ENCODE measurements around the gene SDC3.
"Not testable (repeated sequence)": the region's sequence is repeated elsewhere in the genome, so short reads cannot be mapped to it uniquely, and the experiment has no call there.

The SDC3 gene

DNA sequence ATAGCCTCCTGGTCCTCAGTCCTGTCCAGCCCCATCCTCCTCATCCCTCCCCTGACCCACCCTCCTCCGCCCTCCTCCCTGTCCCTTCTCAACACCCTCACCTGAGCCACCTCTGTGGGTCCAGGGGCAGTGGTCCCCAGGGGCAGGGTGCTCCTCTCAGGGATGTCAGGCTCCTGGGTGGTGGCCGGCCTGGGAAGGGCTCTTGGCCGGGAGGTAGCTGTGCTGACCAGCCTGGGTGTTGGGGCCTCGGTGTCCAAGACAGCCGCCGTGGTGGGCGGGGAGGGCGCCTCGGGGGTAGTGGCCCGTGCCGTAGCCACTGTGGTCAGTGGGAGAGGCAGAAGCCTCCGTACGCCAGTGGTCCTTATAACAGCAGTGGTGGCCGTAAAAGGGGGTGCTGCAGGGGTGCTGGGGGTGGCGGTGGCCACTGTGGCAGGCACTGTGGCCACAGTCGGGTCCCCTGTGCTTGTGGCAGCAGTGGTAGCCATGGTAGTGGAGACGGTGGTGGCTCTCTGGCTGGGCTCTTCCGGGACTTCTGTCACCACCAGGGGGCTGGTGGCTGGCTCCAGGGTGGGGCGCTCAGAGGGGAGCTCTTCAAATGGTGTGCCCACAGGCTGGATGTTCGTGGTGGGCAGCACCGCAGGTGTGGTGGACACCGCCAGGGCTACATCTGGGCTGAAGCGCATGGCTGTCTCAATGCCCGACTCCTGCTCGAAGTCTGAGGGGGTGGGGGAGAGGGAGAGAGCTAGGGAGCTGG lies 31.9 kb downstream of the SDC3 start:
- Histone ChIP-seq H3K4me3 (ENCODE audit: low read length) (no peak overlapping the region), H3K27ac (ENCODE audit: low read length) (no peak overlapping the region), H3K36me3 (ENCODE audit: insufficient read depth, low read depth, low read length) (0 out of 2 replicates have a peak, but pooled peaks cover 2% of the 10 kb centered on the region), H3K9me3 (ENCODE audit: insufficient read depth, low read depth, low read length) (no peaks in the 10 kb centered on the region), H3K4me1 (ENCODE audit: insufficient read depth, low read length) (peaks cover 18% of the 10 kb centered on the region), H3K27me3 (ENCODE audit: insufficient read depth, low read length) (no peaks in the 10 kb centered on the region), H3K9ac (ENCODE audit: low read depth, low read length) (no peak overlapping the region)

DNA sequence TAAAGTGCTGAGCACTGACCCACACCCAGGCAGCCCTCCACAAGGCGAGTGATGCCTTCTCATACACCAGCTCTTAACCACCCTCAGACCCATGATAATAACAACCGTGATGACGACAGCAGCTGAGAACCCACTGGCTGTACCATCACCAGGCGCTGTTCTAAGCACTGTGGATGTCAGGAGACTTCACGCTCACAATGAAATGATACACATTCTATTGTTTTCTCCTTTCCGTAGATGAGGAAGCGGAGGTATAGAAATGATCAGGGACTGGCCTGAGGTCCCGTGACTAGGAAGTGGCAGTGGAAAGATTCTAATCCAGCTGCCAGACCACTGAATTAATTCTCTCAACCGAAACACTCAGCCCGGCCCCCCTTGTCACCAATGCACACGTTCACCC lies 32.6 kb downstream of the SDC3 start:
- no peaks in the 10 kb centered on the region for H3K9me3 ChIP-seq (ENCODE audit: insufficient read depth, low read depth, low read length)
- no peaks in the 10 kb centered on the region for H3K27me3 ChIP-seq (ENCODE audit: insufficient read depth, low read length)
- H3K27ac ChIP-seq (ENCODE audit: low read length) = no peak overlapping the region
- H3K36me3 ChIP-seq (ENCODE audit: insufficient read depth, low read depth, low read length) = 0 out of 2 replicates have a peak, but pooled peaks cover 2% of the 10 kb centered on the region
- H3K4me3 ChIP-seq (ENCODE audit: low read length) = no peak overlapping the region
- H3K9ac ChIP-seq (ENCODE audit: low read depth, low read length) = no peak overlapping the region
- H3K4me1 ChIP-seq (ENCODE audit: insufficient read depth, low read length) = peaks cover 21% of the 10 kb centered on the region

DNA sequence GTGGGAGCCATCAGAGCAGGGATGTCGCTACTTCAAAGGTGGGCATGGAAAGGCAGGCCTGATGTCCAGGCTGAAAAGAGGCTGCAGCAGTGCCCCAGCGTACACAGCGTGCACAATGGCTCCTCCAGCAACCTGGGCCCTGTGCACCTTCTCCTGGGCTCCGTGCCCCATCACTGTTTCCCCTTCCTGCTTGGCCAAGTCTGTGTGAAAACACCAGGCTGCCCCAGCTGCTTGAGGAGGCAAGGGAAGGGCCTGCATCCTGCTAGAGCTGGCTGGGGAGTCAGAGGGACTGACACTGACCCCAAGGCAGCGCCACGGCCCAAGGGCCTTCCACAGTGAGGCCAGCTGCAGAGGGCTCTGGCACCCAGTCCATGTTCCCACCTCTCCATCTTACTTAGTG lies 33.4 kb downstream of the SDC3 start:
- H3K9ac ChIP-seq (ENCODE audit: low read depth, low read length) = no peak overlapping the region
- no peaks in the 10 kb centered on the region for H3K27me3 ChIP-seq (ENCODE audit: insufficient read depth, low read length)
- no peak overlapping the region for H3K27ac ChIP-seq (ENCODE audit: low read length)
- H3K36me3 ChIP-seq (ENCODE audit: insufficient read depth, low read depth, low read length) = 0 out of 2 replicates have a peak, but pooled peaks cover 2% of the 10 kb centered on the region
- no peaks in the 10 kb centered on the region for H3K9me3 ChIP-seq (ENCODE audit: insufficient read depth, low read depth, low read length)
- H3K4me3 ChIP-seq (ENCODE audit: low read length) = no peak overlapping the region
- H3K4me1 ChIP-seq (ENCODE audit: insufficient read depth, low read length) = peaks cover 20% of the 10 kb centered on the region; the same call in 1 of the 2 replicates

DNA sequence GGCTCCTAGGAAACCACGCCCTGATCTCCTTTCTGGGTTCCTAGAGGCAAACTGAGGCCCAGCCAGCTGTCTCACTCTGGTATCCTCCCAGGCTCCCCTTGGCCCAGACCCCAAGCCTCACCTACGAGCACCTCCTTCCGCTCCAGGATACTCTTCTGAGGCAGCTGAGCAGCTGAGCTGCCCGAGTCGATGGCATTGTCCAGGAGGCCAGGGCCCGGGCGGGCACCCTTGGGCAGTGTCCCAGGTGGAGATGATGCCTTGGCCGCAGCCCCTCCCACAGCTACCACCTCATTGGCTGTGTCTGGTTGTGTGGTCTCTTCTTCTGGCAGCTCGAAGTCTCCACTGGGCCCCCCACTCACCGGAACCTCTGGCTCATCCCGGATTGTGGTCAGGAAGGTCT lies 34.4 kb downstream of the SDC3 start:
- Histone ChIP-seq H3K4me3 (ENCODE audit: low read length) (no peak overlapping the region), H3K27me3 (ENCODE audit: insufficient read depth, low read length) (no peaks in the 10 kb centered on the region), H3K27ac (ENCODE audit: low read length) (no peak overlapping the region), H3K9ac (ENCODE audit: low read depth, low read length) (no peak overlapping the region), H3K36me3 (ENCODE audit: insufficient read depth, low read depth, low read length) (0 out of 2 replicates have a peak, but pooled peaks cover 2% of the 10 kb centered on the region), H3K9me3 (ENCODE audit: insufficient read depth, low read depth, low read length) (no peaks in the 10 kb centered on the region), H3K4me1 (ENCODE audit: insufficient read depth, low read length) (peaks cover 17% of the 10 kb centered on the region; the same call in 1 of the 2 replicates)

DNA sequence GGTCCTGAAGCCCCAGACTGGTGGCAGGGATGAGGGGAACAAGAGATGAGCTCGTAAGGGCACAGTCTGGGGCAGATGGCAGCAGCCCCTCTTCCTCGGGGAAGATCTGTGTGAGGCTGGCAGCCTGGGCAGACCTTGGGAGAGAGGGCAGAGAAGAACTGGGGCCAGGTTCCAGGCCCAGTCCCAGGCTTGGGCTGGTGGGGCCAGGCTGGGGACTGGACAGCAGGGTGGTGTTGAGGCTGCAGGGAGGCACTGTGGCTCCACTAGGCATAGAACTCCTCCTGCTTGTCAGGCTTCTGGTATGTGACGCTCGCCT lies 35.7 kb downstream of the SDC3 start:
- Histone ChIP-seq H3K9me3 (ENCODE audit: insufficient read depth, low read depth, low read length) (no peaks in the 10 kb centered on the region), H3K27ac (ENCODE audit: low read length) (no peak overlapping the region), H3K27me3 (ENCODE audit: insufficient read depth, low read length) (no peaks in the 10 kb centered on the region), H3K4me1 (ENCODE audit: insufficient read depth, low read length) (peaks cover 17% of the 10 kb centered on the region; the same call in 1 of the 2 replicates), H3K36me3 (ENCODE audit: insufficient read depth, low read depth, low read length) (0 out of 2 replicates have a peak, but pooled peaks cover 2% of the 10 kb centered on the region), H3K4me3 (ENCODE audit: low read length) (no peak overlapping the region), H3K9ac (ENCODE audit: low read depth, low read length) (no peak overlapping the region)

DNA sequence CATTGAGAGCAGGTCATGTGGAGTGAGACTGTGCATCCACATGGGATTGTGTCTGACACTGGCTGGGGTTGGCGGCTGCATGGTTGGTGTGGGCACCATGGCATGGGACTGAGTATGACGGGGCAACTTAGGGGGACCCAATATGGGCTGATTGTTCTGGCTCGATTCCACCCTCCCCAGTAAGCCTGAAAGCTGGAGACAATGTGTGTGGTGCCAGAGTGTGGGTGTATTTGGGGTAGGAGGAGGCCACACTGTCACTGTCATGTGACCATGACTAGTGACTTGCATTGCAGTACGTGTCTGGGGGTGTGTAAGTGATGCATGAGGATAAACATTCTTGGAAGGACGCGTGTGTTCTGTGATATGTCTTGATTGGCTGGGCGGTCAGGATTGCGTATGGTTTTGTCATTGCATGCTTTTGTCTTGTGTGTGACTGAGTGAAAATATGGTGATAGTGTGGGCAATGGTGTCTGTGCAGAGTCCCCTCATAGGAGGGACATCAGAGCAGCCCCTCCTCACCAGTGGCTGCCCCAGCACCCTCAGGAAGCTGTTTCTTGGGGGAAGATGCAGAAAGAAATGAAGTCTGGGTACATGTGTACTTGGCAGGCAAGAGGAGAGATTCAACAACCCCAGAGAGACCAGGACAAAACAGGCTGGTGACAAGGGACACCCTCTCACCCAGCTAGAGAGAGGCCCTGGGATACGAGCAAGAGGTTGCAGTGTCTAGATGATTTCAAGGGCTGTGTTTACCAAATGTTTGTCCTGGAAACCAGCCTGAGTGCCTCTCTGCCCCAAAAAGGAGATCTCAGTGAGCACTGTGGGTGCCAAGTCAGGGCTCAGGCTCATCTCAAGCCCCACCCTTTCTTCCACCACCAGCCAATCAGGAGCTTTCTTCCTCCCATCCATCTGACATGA lies 36.3 kb downstream of the SDC3 start:
- H3K4me1 ChIP-seq (ENCODE audit: insufficient read depth, low read length) = peaks cover 14% of the 10 kb centered on the region; the same call in 1 of the 2 replicates
- 0 out of 2 replicates have a peak, but pooled peaks cover 2% of the 10 kb centered on the region for H3K36me3 ChIP-seq (ENCODE audit: insufficient read depth, low read depth, low read length)
- no peaks in the 10 kb centered on the region for H3K27me3 ChIP-seq (ENCODE audit: insufficient read depth, low read length)
- H3K27ac ChIP-seq (ENCODE audit: low read length) = no peak overlapping the region
- no peaks in the 10 kb centered on the region for H3K9me3 ChIP-seq (ENCODE audit: insufficient read depth, low read depth, low read length)
- H3K9ac ChIP-seq (ENCODE audit: low read depth, low read length) = peak overlapping the region; percentile 56; the same call in 1 of the 2 replicates
- H3K4me3 ChIP-seq (ENCODE audit: low read length) = no peak overlapping the region

DNA sequence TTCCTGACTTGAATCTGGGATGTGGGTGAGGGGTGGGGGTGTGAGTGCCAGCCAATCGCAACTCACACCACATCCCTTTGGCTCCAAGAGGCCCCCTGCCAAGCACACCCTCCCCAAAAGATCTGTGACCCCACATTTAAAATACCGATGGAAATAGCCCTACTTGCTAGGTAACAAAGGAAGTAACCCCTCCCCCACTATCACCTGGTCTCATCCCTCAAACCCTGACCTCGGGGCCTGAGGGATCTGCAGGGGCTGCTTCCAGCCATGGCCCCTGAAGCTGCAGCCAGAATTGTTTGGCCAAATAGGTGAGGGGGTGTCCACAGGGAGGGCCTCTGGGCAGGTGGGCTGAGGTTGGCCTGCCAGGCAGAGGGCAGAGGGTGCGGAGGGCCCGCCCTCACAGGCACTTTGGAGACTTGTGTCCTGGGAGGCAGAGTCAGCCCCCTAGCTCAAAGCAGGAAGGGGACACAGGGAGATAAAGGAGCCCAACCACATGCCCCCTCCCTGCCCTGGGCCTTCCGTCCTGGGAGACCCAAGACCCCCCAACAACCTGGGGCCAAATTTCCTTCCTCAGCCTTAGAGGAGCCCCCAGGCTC lies 37.2 kb downstream of the SDC3 start:
- Histone ChIP-seq H3K27me3 (ENCODE audit: insufficient read depth, low read length) (no peaks in the 10 kb centered on the region), H3K36me3 (ENCODE audit: insufficient read depth, low read depth, low read length) (0 out of 2 replicates have a peak, but pooled peaks cover 2% of the 10 kb centered on the region), H3K4me3 (ENCODE audit: low read length) (no peak overlapping the region; the same call in 1 of the 2 replicates), H3K9me3 (ENCODE audit: insufficient read depth, low read depth, low read length) (no peaks in the 10 kb centered on the region), H3K9ac (ENCODE audit: low read depth, low read length) (peak overlapping the region; percentile 56; the same call in 1 of the 2 replicates), H3K27ac (ENCODE audit: low read length) (peak overlapping the region; percentile 85), H3K4me1 (ENCODE audit: insufficient read depth, low read length) (peaks cover 12% of the 10 kb centered on the region; the same call in 1 of the 2 replicates)

DNA sequence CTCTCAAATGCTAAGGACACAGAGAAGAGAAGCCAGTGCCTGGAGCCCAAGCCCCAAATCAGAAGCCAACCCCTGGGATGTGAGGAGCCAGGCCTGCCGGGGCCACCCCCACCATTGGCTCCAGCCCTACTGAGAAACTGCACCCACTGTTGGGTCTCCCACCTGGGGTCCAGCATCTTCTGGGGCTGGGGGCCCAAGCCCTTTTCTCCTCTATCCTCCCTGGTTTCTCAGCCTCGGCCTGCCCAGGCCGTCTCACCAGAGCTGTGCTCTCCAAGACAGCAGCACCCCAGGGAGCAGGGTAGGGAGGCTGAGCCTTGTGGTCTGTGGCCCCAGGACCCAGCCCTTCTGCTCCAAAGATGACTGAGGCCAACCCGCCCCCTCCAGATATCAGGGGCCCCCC lies 37.9 kb downstream of the SDC3 start:
- H3K4me3 ChIP-seq (ENCODE audit: low read length) = no peak overlapping the region
- H3K27me3 ChIP-seq (ENCODE audit: insufficient read depth, low read length) = no peaks in the 10 kb centered on the region
- peak overlapping the region; percentile 85 for H3K27ac ChIP-seq (ENCODE audit: low read length)
- no peaks in the 10 kb centered on the region for H3K9me3 ChIP-seq (ENCODE audit: insufficient read depth, low read depth, low read length)
- H3K4me1 ChIP-seq (ENCODE audit: insufficient read depth, low read length) = peaks cover 12% of the 10 kb centered on the region; the same call in 1 of the 2 replicates
- peak overlapping the region; percentile 56; the same call in 1 of the 2 replicates for H3K9ac ChIP-seq (ENCODE audit: low read depth, low read length)
- H3K36me3 ChIP-seq (ENCODE audit: insufficient read depth, low read depth, low read length) = 0 out of 2 replicates have a peak, but pooled peaks cover 2% of the 10 kb centered on the region

DNA sequence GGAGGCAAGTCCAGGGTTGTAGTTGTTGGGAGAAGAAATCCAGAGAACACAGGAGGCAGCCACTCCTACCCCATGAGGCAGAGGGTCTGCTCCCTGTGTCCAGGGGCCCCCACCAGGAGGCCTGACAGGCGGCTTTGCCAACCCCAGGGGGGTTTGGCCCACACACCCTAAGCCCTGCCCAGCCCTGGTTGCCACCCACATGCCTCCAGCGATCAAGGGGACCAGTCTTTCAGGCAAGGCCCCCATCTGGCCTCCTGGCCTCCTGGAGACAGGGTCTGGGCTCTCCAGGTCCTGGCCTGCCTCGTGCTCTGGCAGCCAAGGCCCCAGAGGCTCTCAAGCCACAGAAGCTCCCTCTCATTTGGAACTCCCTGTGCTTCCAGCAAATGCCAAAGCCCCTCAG lies 38.5 kb downstream of the SDC3 start:
- H3K27me3 ChIP-seq (ENCODE audit: insufficient read depth, low read length) = no peaks in the 10 kb centered on the region
- 0 out of 2 replicates have a peak, but pooled peaks cover 2% of the 10 kb centered on the region for H3K36me3 ChIP-seq (ENCODE audit: insufficient read depth, low read depth, low read length)
- H3K4me1 ChIP-seq (ENCODE audit: insufficient read depth, low read length) = peaks cover 12% of the 10 kb centered on the region; the same call in 1 of the 2 replicates
- H3K4me3 ChIP-seq (ENCODE audit: low read length) = no peak overlapping the region
- H3K27ac ChIP-seq (ENCODE audit: low read length) = peak overlapping the region; percentile 85
- H3K9me3 ChIP-seq (ENCODE audit: insufficient read depth, low read depth, low read length) = no peaks in the 10 kb centered on the region
- H3K9ac ChIP-seq (ENCODE audit: low read depth, low read length) = no peak overlapping the region

DNA sequence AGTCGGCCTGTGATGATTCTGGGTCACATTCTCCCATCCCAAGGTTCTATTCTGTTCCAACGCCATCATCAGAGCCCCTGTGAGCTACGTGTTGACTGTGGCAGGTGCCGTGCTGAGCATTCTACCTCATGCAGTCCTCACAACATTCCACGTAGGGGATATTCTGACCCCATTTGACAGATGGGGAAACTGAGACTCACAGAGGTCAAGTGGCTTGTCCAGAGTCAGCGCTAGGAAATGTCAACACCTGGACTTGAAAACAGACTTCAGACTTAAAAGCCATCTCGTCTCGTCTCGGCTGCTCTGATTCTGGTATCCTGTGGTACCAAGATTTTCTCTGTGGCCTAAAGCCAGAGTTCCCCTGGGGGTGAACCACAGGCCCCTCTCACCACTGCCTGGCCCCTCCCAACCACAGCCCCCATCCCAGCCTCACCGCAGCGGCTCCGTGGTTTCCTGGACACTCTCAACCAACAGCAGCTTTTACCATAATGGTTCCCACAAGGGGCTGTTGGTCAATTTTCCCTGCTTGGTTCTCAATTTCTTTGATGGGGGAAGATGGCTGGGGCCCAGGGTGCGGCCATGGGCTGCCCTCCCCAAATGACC lies 39.6 kb downstream of the SDC3 start:
- no peaks in the 10 kb centered on the region for H3K27me3 ChIP-seq (ENCODE audit: insufficient read depth, low read length)
- 0 out of 2 replicates have a peak, but pooled peaks cover 2% of the 10 kb centered on the region for H3K36me3 ChIP-seq (ENCODE audit: insufficient read depth, low read depth, low read length)
- no peaks in the 10 kb centered on the region for H3K9me3 ChIP-seq (ENCODE audit: insufficient read depth, low read depth, low read length)
- no peak overlapping the region for H3K27ac ChIP-seq (ENCODE audit: low read length)
- H3K9ac ChIP-seq (ENCODE audit: low read depth, low read length) = no peak overlapping the region
- H3K4me1 ChIP-seq (ENCODE audit: insufficient read depth, low read length) = peaks cover 12% of the 10 kb centered on the region; the same call in 1 of the 2 replicates
- H3K4me3 ChIP-seq (ENCODE audit: low read length) = no peak overlapping the region

DNA sequence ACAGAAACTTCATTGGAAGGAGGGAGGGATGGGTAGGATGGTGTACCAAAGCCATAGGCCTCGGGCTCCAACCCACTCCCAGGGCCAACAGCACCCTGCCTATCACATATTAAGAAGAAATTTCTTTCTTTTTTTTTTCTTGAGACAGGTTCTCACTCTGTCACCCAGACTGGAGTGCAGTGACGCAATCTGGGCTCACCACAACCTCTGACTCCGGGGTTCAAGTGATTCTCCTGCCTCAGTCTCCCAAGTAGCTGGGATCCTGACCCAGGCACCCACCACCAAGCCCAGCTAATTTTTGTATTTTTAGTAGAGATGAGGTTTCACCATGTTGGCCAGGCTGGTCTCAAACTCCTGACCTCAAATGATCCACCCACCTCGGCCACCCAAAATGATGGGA lies 40.5 kb downstream of the SDC3 start:
- H3K9ac ChIP-seq (ENCODE audit: low read depth, low read length); H3K27ac ChIP-seq (ENCODE audit: low read length); H3K36me3 ChIP-seq (ENCODE audit: insufficient read depth, low read depth, low read length); H3K9me3 ChIP-seq (ENCODE audit: insufficient read depth, low read depth, low read length); H3K4me3 ChIP-seq (ENCODE audit: low read length); H3K27me3 ChIP-seq (ENCODE audit: insufficient read depth, low read length): not testable (repeated sequence)
- peaks cover 12% of the 10 kb centered on the region; the same call in 1 of the 2 replicates for H3K4me1 ChIP-seq (ENCODE audit: insufficient read depth, low read length)
